Kidney epithelial cell (primary cell): ENCODE results near the gene NT5C3A. TPM values are rescaled to one million over a fixed set of nuclear protein-coding genes. Genes with fewer than 3 reads are reported as not detected.
"Not testable (repeated sequence)": the region's sequence is repeated elsewhere in the genome, so short reads cannot be mapped to it uniquely, and the experiment has no call there.

ENCODE experiments used
- DNase-seq: peaks from one replicate; pipeline ENCODE4 v3.0.0-alpha.2; 2010; ENCODE audit warnings: low read depth
- H3K27me3 ChIP-seq: 2 replicates; pipeline ENCODE4 v1.6.0; 2011; ENCODE audit warnings: low read length; ENCODE audit not compliant: control insufficient read depth, insufficient read depth
- H3K36me3 ChIP-seq: 2 replicates; pipeline ENCODE4 v1.5.1; 2011; ENCODE audit warnings: low read length; ENCODE audit not compliant: control insufficient read depth, insufficient read depth
- H3K4me3 ChIP-seq: 2 replicates; pipeline ENCODE4 v1.5.1; 2011; ENCODE audit warnings: low read depth, mild to moderate bottlenecking, control low read depth, low read length
- total RNA-seq: library from RNA; depleted of rRNA; stranded (reverse); fragments of >200 nt; gene quantifications from 2 replicates; pipeline ENCODE4 v1.2.3, GENCODE V29; 2015
- TF ChIP-seq, protein P1 (sequence below): IDR thresholded peaks from 2 replicates; pipeline ENCODE4 v1.5.1; 2011; ENCODE audit warnings: mild to moderate bottlenecking, moderate library complexity, low read length, control low read depth, inconsistent platforms; ENCODE audit not compliant: insufficient read depth, poor library complexity, severe bottlenecking

Gene NT5C3A
- total RNA-seq, 1 donor from 2014 or later = 20.7 TPM

DNA sequence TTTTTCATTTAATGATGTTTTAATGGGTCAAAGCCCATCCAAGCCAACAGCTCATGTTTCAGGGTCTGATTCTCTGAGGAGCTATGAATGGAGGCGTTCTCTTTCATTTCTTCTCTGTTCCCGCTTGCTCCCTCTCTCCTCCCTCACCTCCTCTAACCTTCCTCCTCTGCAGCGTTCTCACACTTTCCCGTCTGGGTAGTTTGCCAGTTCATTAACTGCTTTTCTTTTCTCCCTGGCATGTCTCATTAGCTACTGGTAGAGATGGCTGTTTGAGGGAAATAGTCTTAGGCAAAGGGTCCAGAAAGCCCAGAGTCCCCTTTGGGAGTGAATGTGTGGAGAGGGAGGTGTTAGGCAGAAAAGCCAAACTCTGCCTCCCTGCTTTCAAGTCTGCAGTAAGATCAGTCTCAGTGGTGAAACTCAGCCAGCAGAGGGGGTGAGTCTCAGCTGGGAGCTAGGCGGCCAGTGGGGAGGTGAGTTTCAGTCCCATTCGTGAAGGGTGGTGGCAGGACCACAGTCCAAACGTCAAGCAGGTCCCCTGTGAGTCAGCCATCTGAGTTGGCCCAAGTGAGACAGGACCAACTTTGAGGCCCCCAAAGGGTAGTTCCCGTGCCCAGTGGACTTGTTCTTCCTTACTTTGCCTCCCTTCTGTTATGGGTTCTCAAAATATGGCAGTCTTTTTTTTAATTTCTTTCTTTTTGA is 98.0 kb downstream of the NT5C3A start:
- H3K36me3 ChIP-seq, H3K27me3 ChIP-seq, H3K4me3 ChIP-seq, DNase-seq: not testable (repeated sequence)
- TF ChIP-seq, protein P1, sequence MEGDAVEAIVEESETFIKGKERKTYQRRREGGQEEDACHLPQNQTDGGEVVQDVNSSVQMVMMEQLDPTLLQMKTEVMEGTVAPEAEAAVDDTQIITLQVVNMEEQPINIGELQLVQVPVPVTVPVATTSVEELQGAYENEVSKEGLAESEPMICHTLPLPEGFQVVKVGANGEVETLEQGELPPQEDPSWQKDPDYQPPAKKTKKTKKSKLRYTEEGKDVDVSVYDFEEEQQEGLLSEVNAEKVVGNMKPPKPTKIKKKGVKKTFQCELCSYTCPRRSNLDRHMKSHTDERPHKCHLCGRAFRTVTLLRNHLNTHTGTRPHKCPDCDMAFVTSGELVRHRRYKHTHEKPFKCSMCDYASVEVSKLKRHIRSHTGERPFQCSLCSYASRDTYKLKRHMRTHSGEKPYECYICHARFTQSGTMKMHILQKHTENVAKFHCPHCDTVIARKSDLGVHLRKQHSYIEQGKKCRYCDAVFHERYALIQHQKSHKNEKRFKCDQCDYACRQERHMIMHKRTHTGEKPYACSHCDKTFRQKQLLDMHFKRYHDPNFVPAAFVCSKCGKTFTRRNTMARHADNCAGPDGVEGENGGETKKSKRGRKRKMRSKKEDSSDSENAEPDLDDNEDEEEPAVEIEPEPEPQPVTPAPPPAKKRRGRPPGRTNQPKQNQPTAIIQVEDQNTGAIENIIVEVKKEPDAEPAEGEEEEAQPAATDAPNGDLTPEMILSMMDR = peak; percentile 29

Other genes starting within 250 kb of the NT5C3A start
- 29.3 and 35.0 TPM in 2 replicates for gene KBTBD2, start 171.0 kb downstream of the NT5C3A start, total RNA-seq
- gene FKBP9, start 105.3 kb downstream of the NT5C3A start, total RNA-seq = 107 TPM in 2 replicates
- gene RP9, start 46.6 kb upstream of the NT5C3A start, total RNA-seq = 18.8 and 22.2 TPM in 2 replicates
- 17.4 and 20.4 TPM in 2 replicates for gene BBS9, start 66.8 kb upstream of the NT5C3A start, total RNA-seq